Right atrium auricular region (tissue), 2 donors: ENCODE measurements around the gene TRIM60. TPM values are rescaled to one million over a fixed set of nuclear protein-coding genes. Genes with fewer than 3 reads are reported as not detected.
"Not testable (repeated sequence)": the region's sequence is repeated elsewhere in the genome, so short reads cannot be mapped to it uniquely, and the experiment has no call there.

Source experiments
- DNase-seq: peaks from one replicate; pipeline ENCODE4 v3.0.0-alpha.2; 2019; ENCODE audit warnings: low spot score
- H3K27ac ChIP-seq, 2 donors: fragments of 200-600 bp; sonication (generic); 1 replicate in 1 of 2; 2 replicates in 1 of 2; pipeline ENCODE4 v1.5.1; 2016 to 2019
- H3K27me3 ChIP-seq, 2 donors: fragments of 200-600 bp; sonication (generic); one replicate each; pipeline versions ENCODE4 v1.5.1 to v1.6.0; 2017 to 2019
- H3K36me3 ChIP-seq: fragments of 200-600 bp; sonication (generic); one replicate; pipeline ENCODE4 v1.5.1; 2016
- H3K4me1 ChIP-seq, 2 donors: fragments of 200-600 bp; sonication (generic); one replicate each; pipeline versions ENCODE4 v1.5.1 to v1.6.0; 2017 to 2019
- H3K4me3 ChIP-seq, 2 donors: fragments of 200-600 bp; sonication (generic); 1 replicate in 1 of 2; 2 replicates in 1 of 2; pipeline ENCODE4 v1.5.1; 2017 to 2019; ENCODE audit warnings: mild to moderate bottlenecking in 1 of 2, moderate library complexity in 1 of 2
- H3K9me3 ChIP-seq, 2 donors: fragments of 200-600 bp; sonication (generic); one replicate each; pipeline ENCODE4 v1.5.1; 2019
- total RNA-seq, 2 donors: library from RNA; depleted of rRNA; stranded (reverse); fragments of >200 nt; gene quantifications; one replicate each; pipeline ENCODE4 v1.1.0, GENCODE V29; 2016
- TF ChIP-seq, protein P1 (sequence below), 2 donors: fragments of 200-600 bp; sonication (generic); IDR thresholded peaks; one replicate each; pipeline ENCODE4 v1.5.1; 2019; ENCODE audit warnings: antibody characterized with exemption in 2 of 2

TRIM60 gene
- not detected for total RNA-seq

DNA sequence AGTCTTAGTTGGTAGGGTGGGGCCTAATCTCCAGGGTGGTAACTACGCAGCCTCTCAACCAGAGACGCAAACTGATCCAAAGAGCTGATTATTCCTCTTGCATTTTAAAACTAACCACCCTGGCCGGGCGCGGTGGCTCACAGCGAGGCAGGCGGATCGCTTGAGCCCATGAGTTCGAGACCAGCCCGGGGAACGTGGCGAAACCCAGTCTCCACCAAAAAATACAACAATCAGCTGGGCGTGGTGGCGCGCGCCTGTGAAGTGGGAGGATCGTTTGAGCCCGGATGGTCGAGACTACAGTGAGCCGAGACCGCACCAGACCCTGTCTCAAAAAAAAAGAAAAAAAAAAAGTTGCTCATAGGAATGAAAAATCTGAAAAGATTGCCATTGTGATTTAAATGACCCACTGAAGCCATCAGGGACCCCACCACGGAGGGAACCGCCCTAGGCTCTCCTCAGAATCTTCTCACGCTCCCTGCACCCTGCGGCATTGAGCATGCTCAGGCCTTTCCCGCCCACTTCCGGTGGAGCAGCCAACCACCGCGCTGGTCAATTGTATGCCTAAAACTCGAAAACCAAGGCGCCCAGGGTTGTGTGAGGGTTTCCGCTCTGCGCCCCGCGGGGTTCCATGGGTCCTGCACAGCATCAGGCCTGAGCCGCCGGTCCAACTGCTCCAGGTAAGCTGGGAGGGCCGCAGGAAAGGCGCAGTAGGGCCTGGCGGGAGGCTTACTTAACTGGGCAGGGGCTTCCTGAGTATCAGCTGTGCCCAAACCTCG lies at the start of gene TRIM60:
Gene TRIM60 (plus strand): TSS at position 564 of the 776 bp plus-strand sequence. CDS start 8,074 bp downstream, outside the sequence.
- H3K4me3 ChIP-seq, result no peak within 1 kb of the TSS
- TF ChIP-seq, protein P1, sequence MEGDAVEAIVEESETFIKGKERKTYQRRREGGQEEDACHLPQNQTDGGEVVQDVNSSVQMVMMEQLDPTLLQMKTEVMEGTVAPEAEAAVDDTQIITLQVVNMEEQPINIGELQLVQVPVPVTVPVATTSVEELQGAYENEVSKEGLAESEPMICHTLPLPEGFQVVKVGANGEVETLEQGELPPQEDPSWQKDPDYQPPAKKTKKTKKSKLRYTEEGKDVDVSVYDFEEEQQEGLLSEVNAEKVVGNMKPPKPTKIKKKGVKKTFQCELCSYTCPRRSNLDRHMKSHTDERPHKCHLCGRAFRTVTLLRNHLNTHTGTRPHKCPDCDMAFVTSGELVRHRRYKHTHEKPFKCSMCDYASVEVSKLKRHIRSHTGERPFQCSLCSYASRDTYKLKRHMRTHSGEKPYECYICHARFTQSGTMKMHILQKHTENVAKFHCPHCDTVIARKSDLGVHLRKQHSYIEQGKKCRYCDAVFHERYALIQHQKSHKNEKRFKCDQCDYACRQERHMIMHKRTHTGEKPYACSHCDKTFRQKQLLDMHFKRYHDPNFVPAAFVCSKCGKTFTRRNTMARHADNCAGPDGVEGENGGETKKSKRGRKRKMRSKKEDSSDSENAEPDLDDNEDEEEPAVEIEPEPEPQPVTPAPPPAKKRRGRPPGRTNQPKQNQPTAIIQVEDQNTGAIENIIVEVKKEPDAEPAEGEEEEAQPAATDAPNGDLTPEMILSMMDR (IDR thresholded peaks at IDR 0.05), result no peak
- H3K27ac ChIP-seq, result no peak within 1 kb of the TSS
- no peak for DNase-seq
- H3K9me3 ChIP-seq, result no peaks in the 10 kb centered on the region
- no peaks in the 10 kb centered on the region for H3K36me3 ChIP-seq
- no peaks in the 10 kb centered on the region for H3K4me1 ChIP-seq
- H3K27me3 ChIP-seq, result no peaks in the 10 kb centered on the region

- H3K4me3 ChIP-seq, result no peak overlapping the region
- H3K4me1 ChIP-seq, result no peaks in the 10 kb centered on the region
- H3K27ac ChIP-seq, result no peak overlapping the region
- TF ChIP-seq, protein P1 (IDR thresholded peaks at IDR 0.05), result no peak
- H3K9me3 ChIP-seq, result peaks cover 0 to 4% of the 10 kb centered on the region in 2 donors
- H3K27me3 ChIP-seq, result no peaks in the 10 kb centered on the region
- no peak for DNase-seq
- no peaks in the 10 kb centered on the region for H3K36me3 ChIP-seq
Measured at GRCh38 chr4:164989471-164989870, 42.3 kb upstream of the TRIM60 start.

- not testable (repeated sequence) for H3K9me3 ChIP-seq, H3K4me1 ChIP-seq, H3K27me3 ChIP-seq, H3K4me3 ChIP-seq, H3K27ac ChIP-seq, DNase-seq, H3K36me3 ChIP-seq
Measured at GRCh38 chr4:164990786-164991185, 41.0 kb upstream of the TRIM60 start.

DNA sequence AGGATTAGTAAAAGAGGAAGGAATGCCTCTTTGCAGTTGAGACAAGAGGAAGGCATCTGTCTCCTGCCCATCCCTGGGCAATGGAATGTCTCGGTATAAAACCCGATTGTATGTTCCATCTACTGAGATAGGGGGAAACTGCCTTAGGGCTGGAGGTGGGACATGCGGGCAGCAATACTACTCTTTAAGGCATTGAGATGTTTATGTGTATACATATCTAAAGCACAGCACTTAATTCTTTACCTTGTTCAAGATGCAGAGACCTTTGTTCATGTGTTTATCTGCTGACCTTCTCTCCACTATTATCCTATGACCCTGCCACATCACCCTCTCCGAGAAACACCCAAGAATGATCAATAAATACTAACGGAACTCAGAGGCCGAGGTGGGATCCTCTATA lies 35.7 kb upstream of the TRIM60 start:
- H3K4me3 ChIP-seq, DNase-seq, H3K27ac ChIP-seq, H3K4me1 ChIP-seq, H3K36me3 ChIP-seq, H3K9me3 ChIP-seq, H3K27me3 ChIP-seq: not testable (repeated sequence)

- no peak overlapping the region for H3K27ac ChIP-seq
- H3K4me1 ChIP-seq, result no peaks in the 10 kb centered on the region
- H3K4me3 ChIP-seq, result no peak overlapping the region
- TF ChIP-seq, protein P1 (IDR thresholded peaks at IDR 0.05), result no peak
- H3K27me3 ChIP-seq, result no peaks in the 10 kb centered on the region
- DNase-seq, result no peak
- no peaks in the 10 kb centered on the region for H3K36me3 ChIP-seq
- H3K9me3 ChIP-seq, result no peaks in the 10 kb centered on the region
Measured at GRCh38 chr4:164997324-164997723, 34.5 kb upstream of the TRIM60 start.

DNA sequence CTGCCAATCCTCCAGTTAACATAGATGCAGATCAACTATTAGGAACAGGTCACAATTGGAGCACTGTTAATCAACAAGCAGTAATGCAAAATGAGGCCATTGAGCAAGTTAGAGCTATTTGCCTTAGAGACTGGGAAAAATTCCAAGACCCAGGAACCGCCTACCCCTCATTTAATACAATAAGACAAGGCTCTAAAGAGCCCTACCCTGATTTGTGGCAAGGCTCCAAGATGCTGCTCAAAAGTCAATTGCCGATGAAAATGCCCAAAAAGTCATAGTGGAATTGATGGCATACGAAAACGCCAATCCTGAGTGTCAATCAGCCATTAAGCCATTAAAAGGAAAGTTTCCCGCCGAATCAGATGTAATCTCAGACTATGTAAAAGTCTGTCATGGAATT lies 33.9 kb upstream of the TRIM60 start:
- Histone ChIP-seq H3K4me1 (no peaks in the 10 kb centered on the region), H3K27me3 (no peaks in the 10 kb centered on the region), H3K36me3 (no peaks in the 10 kb centered on the region), H3K27ac (no peak overlapping the region), H3K9me3 (no peaks in the 10 kb centered on the region), H3K4me3 (no peak overlapping the region)
- no peak for DNase-seq
- TF ChIP-seq, protein P1 (IDR thresholded peaks at IDR 0.05), result no peak

DNA sequence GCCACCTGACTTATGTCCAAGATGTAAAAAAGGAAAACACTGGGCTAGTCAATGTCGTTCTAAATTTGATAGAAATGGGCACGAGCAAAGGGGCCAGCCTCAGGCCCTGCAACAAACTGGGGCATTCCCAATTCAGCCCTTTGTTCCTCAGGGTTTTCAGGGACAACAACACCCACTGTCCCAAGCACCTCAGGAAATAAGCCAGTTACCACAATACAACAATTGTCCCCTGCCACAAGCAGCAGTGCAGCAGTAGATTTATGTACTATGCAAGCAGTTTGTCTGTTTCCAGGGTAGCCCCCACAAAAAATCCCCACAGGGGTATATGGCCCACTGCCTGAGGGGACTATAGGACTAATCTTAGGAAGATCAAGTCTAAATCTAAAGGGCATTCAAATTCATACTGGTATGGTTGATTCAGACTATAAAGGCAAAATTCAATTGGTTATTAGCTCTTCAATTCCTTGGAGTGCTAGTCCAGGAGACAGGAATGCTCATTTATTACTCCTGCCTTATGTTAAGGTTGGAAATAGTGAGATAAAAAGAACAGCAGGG lies 33.2 kb upstream of the TRIM60 start:
- not testable (repeated sequence) for H3K27ac ChIP-seq, H3K27me3 ChIP-seq, H3K4me3 ChIP-seq, H3K9me3 ChIP-seq, DNase-seq, H3K36me3 ChIP-seq, H3K4me1 ChIP-seq

- not testable (repeated sequence) for H3K4me1 ChIP-seq, H3K9me3 ChIP-seq, DNase-seq, H3K27ac ChIP-seq, H3K36me3 ChIP-seq, H3K4me3 ChIP-seq, H3K27me3 ChIP-seq
Measured at GRCh38 chr4:165001957-165002356, 29.8 kb upstream of the TRIM60 start.
